SU-DHL-6 (cell line): ENCODE results near the gene GGACT.

ENCODE experiments used
- H2AFZ ChIP-seq: fragments of 200-600 bp; sonication (generic); 2 replicates; pipeline ENCODE4 v1.6.1; 2014; ENCODE audit warnings: low read depth, mild to moderate bottlenecking, moderate library complexity, mixed read lengths, antibody characterized with exemption, low read length; ENCODE audit not compliant: severe bottlenecking
- H3F3A ChIP-seq: fragments of 200-600 bp; shearing (Covaris generic); 2 replicates; pipeline ENCODE4 v1.6.0; 2016; ENCODE audit warnings: antibody characterized with exemption, mild to moderate bottlenecking; ENCODE audit not compliant: insufficient read depth
- H3K27ac ChIP-seq: fragments of 200-600 bp; sonication (generic); 2 replicates; pipeline ENCODE4 v1.5.1; 2016; ENCODE audit warnings: low read depth, mild to moderate bottlenecking, low read length, moderate library complexity, mixed read lengths
- H3K27me3 ChIP-seq: fragments of 200-600 bp; sonication (generic), shearing (Covaris generic); 2 replicates; pipeline ENCODE4 v1.6.0; 2014; ENCODE audit warnings: mild to moderate bottlenecking, low read length
- H3K36me3 ChIP-seq: fragments of 200-600 bp; sonication (generic); 2 replicates; pipeline ENCODE4 v1.6.1; 2014; ENCODE audit warnings: mild to moderate bottlenecking, low read length, mixed read lengths
- H3K4me2 ChIP-seq: fragments of 300-600, 200-600 bp; shearing (Covaris generic), sonication (generic); 2 replicates; pipeline ENCODE4 v1.6.0; 2014; ENCODE audit warnings: low read length, low read depth, mild to moderate bottlenecking; ENCODE audit not compliant: poor library complexity, severe bottlenecking
- H3K4me3 ChIP-seq: fragments of 200-600 bp; sonication (generic); 2 replicates; pipeline ENCODE4 v1.5.1; 2014; ENCODE audit warnings: antibody characterized with exemption, low read length, mild to moderate bottlenecking, mixed read lengths; ENCODE audit not compliant: insufficient read depth, poor library complexity, severe bottlenecking
- H3K79me2 ChIP-seq: fragments of 200-600 bp; sonication (generic); 2 replicates; pipeline ENCODE4 v1.6.1; 2014; ENCODE audit warnings: mild to moderate bottlenecking, low read length, moderate library complexity; ENCODE audit not compliant: insufficient read depth
- H3K9ac ChIP-seq: fragments of 200-600 bp; sonication (generic); 2 replicates; pipeline ENCODE4 v1.7.0; 2014; ENCODE audit warnings: mild to moderate bottlenecking, low read length
- H3K9me2 ChIP-seq: fragments of 200-600 bp; sonication (generic); replicated peaks from 2 replicates; pipeline ENCODE4 v1.6.1; 2014; ENCODE audit warnings: low read length; ENCODE audit not compliant: insufficient read depth
- H3K9me3 ChIP-seq: fragments of 200-600 bp; sonication (generic); 2 replicates; pipeline ENCODE4 v1.6.1; 2014; ENCODE audit warnings: low read length, mixed read lengths; ENCODE audit not compliant: insufficient read depth
- H4K20me1 ChIP-seq: fragments of 200-600 bp; sonication (generic); 2 replicates; pipeline ENCODE4 v1.6.1; 2014; ENCODE audit warnings: low read depth, mild to moderate bottlenecking, antibody characterized with exemption, low read length, moderate library complexity, mixed read lengths
- EZH2phosphoT487 ChIP-seq: fragments of 200-600 bp; sonication (generic), shearing (Covaris generic); conservative IDR thresholded peaks from 2 replicates; pipeline ENCODE4 v1.6.1; 2018; ENCODE audit warnings: mild to moderate bottlenecking, antibody characterized with exemption, low read length, moderate library complexity, mixed read lengths
- TF ChIP-seq, protein P1 (sequence below): fragments of 200-600 bp; sonication (generic); IDR thresholded peaks from one replicate; pipeline ENCODE4 v1.5.1; 2017; ENCODE audit warnings: antibody characterized with exemption, mild to moderate bottlenecking, low read length, moderate library complexity; ENCODE audit not compliant: insufficient read depth, poor library complexity, severe bottlenecking

GGACT gene

DNA sequence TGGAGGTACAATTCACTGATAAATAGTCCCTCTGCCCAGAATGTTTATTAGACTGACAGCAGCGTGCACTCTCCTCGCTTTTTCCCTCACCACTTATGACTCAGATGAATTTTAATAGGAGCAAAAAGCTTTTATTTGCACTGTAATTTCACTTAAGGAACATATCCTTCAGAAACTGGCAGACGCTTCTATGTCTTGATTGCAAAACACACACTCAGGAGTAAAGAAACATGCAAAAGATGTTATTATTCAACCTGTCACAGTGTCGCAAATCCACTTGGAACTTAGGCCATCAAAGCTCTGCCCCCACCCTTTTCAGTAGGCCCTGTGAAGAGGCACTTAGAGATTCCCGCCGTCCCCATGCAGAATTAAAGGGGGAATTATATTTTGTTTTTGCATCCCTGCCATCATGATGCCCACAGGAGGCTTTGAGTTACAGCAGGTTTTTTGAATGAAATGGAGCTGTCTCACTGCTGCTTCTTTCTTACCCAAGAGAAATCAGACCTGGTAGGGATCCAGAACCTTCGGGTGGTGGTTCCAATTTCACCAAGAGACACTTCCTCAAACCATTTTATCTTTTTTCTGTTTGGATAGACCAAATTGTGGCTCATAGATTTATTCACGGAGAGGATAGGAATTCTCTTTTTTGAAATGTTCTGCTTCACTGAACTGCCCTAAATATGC is 74.5 kb downstream of the GGACT start:
- Histone ChIP-seq H3K36me3 (no peaks in the 10 kb centered on the region), H3K79me2 (no peaks in the 10 kb centered on the region), H2AFZ (no peak overlapping the region), H4K20me1 (no peaks in the 10 kb centered on the region), H3K27me3 (no peaks in the 10 kb centered on the region), H3F3A (no peaks in the 10 kb centered on the region), H3K9me2 (no peaks in the 10 kb centered on the region), H3K9me3 (no peaks in the 10 kb centered on the region), H3K4me2 (no peak overlapping the region), H3K4me3 (no peak overlapping the region), H3K27ac (no peak overlapping the region), H3K9ac (no peak overlapping the region)
- TF ChIP-seq, protein P1, sequence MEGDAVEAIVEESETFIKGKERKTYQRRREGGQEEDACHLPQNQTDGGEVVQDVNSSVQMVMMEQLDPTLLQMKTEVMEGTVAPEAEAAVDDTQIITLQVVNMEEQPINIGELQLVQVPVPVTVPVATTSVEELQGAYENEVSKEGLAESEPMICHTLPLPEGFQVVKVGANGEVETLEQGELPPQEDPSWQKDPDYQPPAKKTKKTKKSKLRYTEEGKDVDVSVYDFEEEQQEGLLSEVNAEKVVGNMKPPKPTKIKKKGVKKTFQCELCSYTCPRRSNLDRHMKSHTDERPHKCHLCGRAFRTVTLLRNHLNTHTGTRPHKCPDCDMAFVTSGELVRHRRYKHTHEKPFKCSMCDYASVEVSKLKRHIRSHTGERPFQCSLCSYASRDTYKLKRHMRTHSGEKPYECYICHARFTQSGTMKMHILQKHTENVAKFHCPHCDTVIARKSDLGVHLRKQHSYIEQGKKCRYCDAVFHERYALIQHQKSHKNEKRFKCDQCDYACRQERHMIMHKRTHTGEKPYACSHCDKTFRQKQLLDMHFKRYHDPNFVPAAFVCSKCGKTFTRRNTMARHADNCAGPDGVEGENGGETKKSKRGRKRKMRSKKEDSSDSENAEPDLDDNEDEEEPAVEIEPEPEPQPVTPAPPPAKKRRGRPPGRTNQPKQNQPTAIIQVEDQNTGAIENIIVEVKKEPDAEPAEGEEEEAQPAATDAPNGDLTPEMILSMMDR, result no peak
- TF ChIP-seq EZH2phosphoT487, result no peak

DNA sequence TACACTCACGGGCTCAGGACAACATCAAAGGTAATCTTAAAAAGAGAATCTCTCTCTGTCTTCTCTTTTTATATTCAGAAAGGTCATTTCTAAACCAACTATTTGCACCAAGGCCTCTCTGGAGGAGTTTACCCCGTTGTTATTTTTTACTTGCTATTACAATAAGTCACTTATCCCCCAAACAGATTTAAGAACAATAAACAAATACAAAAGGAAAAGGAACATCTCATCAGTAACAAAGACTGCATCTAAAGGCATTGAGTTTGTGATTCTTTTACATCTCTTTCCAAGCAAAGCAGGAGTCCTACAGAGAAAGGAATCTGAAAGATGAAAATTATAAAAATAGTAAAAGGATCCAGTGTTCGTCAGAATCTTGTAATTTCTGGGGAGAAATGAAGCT is 75.4 kb downstream of the GGACT start:
- TF ChIP-seq EZH2phosphoT487, result no peak
- TF ChIP-seq, protein P1, result no peak
- Histone ChIP-seq H3K9me3 (no peaks in the 10 kb centered on the region), H3K4me2 (no peak overlapping the region), H3K9me2 (no peaks in the 10 kb centered on the region), H3F3A (no peaks in the 10 kb centered on the region), H3K36me3 (no peaks in the 10 kb centered on the region), H4K20me1 (no peaks in the 10 kb centered on the region), H3K27ac (no peak overlapping the region), H3K9ac (no peak overlapping the region), H3K27me3 (no peaks in the 10 kb centered on the region), H2AFZ (no peak overlapping the region), H3K79me2 (no peaks in the 10 kb centered on the region), H3K4me3 (no peak overlapping the region)

- no peak overlapping the region for H2AFZ ChIP-seq
- no peaks in the 10 kb centered on the region for H3K79me2 ChIP-seq
- no peaks in the 10 kb centered on the region for H3K36me3 ChIP-seq
- no peaks in the 10 kb centered on the region for H3K9me2 ChIP-seq
- no peaks in the 10 kb centered on the region for H3F3A ChIP-seq
- no peak overlapping the region for H3K4me3 ChIP-seq
- TF ChIP-seq, protein P1, result no peak
- no peak for TF ChIP-seq EZH2phosphoT487
- H3K27me3 ChIP-seq, result no peaks in the 10 kb centered on the region
- no peak overlapping the region for H3K9ac ChIP-seq
- H3K4me2 ChIP-seq, result no peak overlapping the region
- no peaks in the 10 kb centered on the region for H4K20me1 ChIP-seq
- no peaks in the 10 kb centered on the region for H3K9me3 ChIP-seq
- H3K27ac ChIP-seq, result no peak overlapping the region
Measured at GRCh38 chr13:100512422-100512821, 76.2 kb downstream of the GGACT start.
